ENCODE measurements around the gene NXNL1.
A peak's percentile ranks its signal among the peaks of the same experiment; 100 is the strongest.
"Not testable (repeated sequence)": the region's sequence is repeated elsewhere in the genome, so short reads cannot be mapped to it uniquely, and the experiment has no call there.

The NXNL1 gene

DNA sequence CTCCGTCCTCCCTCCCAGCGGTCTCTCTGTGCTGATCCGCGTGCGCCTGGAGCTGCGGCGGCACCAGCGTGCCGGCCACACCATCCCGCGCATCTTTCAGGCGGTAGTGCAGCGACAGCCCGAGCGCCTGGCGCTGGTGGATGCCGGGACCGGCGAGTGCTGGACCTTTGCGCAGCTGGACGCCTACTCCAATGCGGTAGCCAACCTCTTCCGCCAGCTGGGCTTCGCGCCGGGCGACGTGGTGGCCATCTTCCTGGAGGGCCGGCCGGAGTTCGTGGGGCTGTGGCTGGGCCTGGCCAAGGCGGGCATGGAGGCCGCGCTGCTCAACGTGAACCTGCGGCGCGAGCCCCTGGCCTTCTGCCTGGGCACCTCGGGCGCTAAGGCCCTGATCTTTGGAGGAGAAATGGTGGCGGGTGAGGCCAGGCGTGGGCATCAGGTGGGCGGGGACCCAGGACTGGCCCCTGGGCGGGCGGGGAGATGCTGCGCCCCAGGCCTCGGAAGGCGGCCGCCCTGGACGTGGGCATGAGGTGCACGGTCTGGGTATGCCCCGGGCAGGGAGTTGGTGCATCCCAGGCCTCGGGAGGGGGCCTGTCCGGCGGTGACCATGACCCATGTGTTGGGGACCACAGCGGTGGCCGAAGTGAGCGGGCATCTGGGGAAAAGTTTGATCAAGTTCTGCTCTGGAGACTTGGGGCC is 26.0 kb upstream of the NXNL1 start:
- DNase-seq = no peak

DNA sequence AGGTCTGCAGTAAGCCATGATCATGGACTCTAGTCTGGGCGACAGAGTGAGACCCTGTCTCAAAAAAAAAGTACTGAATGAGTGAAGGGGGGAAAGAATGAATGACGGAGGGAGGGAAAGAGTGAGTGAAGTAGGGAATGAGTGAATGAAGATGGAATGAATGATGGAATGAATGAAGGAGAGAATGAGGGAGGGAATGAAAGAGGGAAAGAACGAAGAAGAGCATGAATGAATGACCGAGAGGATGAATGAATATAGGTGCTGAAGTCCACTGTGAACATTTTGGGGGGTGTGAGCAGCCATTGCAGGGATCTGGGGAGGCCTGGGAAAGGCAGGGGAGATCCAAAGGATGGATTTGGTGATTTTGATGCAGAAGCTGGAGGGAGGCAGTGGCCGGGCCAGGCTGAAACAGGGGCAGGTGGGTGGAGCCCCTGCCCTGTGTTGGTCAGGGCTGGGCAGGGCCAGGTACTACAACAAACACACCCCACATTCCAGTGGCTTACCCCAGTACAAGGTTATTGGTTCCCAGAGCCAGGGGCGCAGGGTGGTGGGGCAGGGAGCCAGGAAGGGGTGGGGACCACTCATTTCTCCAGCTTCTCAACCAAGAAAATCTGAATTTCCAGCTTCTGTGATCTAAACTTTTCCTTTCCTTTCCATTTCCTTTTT is 23.9 kb upstream of the NXNL1 start:
- no peak for DNase-seq

DNA sequence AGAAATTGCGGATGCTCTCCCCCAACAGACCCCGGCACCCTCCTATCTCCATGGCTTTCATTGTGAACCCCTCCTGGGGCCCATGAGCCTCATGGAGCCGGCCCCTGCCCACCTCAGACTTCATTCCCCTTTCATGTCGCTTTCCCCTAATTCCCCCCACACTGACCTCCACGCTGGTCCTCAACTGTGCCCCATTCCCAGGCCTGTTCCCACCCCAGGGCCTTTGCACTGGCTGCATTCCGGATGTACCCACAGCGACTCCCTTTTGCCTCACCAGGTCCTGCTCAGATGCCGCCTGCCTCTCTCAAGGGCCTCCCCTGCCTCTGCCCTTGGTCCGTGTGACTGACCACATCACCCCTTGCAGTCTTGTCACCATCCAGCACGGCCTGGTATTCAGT is 22.9 kb upstream of the NXNL1 start:
- no peak for DNase-seq

DNA sequence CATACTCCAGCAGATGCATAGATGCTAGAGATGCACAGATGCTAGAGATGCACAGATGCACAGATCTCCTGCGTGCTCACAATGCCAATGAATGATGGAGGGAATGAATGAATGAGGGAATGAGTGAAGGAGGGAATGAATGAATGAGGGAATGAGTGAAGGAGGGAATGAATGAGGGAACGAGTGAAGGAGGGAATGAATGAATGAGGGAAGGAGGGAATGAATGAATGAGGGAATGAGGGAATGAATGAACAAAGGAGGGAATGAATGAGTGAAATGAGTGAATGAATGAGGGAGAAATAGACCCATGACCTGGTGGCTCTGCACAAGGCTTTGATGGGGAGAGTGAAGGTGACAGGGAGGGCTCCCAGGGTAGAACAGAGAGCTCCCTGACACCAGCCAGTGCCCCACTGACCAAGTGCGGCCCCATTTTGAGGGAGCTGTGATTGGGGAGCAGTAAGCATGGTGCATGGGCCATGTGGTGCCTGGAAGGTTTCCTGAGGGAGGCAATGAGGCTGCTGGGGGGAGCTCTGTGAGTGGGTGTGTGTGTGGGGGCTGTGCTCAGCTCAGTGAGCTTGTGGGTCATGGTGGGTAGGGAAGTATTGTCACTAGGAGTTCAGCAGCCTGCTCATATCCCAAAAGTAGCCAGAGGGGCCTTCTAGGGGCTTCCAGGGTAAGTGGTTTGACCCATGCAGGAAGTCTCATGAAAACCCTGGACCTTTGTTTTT is 22.3 kb upstream of the NXNL1 start:
- DNase-seq = no peak

DNA sequence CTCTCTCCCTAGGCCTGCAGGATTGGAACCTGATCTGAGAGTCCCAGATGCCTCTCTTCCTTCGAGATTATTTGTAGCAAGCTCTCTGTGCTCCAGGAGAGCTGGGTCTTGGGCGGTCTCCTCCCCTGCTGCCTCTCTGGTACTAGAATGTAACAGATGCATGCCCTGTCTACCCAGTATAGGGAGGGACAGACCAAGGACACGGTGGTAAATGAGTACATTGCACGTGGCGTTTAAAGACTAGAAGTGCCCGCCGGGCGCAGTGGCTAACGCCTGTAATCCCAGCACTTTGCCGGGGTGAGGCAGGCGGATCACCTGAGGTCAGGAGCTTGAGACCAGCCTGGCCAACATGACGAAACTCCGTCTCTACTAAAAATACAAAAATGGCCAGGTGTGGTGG is 21.3 kb upstream of the NXNL1 start:
- no peak for DNase-seq

DNA sequence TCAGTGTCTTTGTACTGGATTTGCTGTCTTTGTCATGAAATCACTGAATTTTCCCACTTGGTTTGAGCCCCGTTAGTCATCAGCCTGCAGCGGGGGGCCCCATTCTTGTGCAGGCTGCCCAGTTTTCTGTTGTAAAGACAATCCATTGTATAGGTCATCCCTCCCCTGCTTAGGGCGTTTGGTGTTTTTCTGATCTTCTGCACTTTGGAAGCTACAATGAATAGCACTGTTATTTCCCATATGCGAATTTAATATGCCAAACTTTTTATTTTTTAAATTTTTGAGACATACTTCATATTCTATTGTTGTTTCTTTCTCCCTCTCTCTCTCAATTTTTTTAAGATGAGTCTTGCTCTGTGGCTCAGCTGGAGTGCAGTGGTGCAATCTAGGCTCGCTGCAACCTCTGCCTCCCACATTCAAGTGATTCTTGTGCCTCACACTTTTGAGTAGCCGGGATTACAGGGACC is 18.6 kb upstream of the NXNL1 start:
- DNase-seq = no peak

DNA sequence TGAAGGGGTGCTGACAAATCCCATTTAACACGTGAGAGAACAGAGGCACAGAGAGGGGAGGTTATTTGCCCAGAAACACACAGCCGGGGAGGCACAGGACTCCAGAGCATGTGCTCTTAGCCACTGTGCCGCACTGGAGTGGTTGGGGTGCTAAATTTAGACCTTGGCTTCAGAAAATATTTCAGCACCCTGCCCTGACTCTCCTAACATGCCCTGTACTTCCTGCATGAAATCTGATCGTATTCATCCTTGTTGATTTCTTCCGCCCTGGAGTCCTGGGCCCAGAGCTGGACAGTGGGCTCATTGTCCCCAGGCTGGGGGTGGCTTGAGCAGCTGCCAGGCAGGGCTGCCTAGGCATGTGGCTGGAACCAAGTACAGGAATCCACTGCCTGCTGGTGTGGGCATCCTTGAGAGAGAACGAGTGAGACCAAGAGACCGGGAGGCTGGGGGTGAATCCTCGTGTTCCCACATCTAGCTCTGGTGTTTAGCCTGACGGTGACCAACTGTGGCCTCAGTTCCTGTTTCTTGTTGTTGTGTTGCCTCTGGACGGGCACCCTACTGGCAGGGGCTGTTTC is 14.9 kb upstream of the NXNL1 start:
- no peak for DNase-seq

DNA sequence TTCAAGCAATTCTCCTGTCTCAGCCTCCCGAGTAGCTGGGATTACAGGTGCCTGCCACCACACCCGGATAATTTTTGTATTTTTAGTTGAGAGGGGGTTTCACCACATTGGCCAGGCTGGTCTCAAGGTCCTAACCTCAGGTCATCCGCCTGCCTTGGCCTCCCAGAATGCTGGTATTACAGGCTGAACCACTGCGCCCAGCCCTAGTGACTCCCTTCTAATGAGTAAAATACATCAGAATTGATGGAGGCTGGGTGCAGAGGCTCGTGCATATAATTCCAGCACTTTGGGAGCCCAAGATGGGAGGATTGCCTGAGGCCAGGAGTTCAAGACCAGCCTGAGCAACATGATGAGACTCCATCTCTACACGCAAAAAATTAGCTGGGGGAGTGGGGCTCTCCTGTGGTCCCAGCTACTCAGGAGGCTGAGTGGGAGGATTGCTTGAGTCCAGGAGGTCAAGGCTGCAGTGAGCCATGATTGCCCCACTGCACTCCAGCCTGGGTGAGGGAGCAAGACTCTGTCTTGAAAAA is 14.3 kb upstream of the NXNL1 start:
- DNase-seq = not testable (repeated sequence)

DNA sequence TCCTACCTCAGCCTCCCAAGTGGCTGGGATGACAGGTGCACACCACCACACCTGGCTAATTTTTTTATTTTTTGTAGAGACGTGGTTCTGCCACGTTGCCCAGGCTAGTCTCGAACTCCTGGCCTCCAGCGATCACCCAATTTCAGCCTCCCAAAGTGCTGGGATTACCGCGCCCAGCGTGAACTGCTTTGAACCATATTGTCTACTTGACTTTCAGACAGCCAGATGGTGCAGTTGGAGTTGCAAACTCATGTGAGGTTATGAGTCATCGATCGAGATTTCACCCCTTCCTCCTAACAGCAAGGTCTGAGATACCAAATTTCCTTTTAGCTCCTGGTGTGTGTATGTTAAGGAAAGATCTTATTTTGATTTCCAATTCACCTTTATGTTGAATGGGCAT is 12.3 kb upstream of the NXNL1 start:
- no peak for DNase-seq

DNA sequence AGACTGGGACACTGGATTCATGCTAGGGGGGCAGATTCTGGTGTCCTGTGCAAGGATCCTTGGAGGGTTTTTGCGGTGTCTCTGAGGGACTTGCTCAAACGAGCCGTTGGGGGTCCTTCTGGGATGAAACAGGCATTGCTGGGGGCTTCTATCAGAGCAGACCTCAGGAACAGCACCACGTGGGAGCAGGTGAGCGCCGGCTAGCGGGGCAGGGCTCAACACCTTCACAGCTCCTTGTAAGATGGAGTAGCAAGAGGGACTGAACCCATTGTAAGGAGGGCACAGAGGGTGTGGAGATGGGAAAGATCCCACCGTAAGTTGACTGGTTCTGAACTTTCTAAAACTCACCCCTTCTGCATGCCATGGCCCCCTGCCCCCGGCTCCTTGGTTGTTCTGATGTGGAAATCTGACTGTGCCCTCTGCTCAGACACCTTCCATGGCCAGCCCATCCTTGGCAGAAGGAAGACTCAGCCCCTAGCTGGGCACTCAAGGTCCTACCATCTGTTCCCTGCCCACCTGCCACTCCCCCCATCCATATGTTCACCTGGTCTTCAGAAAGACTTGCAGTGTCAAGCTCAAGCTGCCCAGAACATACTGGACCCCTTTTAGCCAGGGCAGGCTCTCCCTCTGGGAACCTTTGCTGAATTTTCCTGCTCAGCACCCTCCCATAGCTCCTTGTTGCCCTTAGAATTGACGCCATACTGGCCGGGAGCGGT is 10.8 kb upstream of the NXNL1 start:
- DNase-seq = no peak

DNA sequence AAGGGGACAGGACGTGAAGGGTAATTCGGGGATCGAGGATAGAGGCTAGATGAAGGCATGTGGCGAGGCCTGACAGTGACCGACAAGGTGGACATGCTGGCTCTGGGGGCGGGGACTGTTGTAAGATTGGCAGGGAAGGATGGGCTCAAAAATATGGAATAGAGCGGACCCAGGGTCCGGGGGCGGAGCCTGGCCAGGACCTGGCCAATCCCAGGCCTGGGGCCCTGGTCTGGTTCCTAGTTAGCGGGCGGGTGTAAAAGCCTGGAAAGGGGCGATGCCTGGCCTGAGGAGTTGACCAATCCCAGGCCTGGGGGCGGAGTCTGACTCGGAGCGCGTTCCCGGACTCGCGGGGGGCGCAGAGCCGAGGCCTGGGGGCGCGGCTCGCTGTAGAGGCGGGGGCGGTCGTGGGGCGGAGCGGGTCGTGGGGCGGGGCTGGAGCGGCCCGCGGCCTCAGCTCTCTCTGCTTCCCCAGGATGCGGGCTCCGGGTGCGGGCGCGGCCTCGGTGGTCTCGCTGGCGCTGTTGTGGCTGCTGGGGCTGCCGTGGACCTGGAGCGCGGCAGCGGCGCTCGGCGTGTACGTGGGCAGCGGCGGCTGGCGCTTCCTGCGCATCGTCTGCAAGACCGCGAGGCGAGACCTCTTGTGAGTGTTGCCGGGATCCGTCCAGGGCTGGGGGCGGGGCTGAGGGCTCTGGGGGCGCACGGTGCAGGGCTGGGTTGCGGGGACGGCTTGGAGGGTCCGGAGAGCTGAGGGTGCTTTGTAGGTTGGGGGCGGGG is 9.5 kb upstream of the NXNL1 start, which contains the start of gene SLC27A1:
TSS of gene SLC27A1 (plus strand) at position 457 of the 774 bp plus-strand sequence. CDS start at position 474, 17 bp downstream.
- peak; percentile 91 for DNase-seq

DNA sequence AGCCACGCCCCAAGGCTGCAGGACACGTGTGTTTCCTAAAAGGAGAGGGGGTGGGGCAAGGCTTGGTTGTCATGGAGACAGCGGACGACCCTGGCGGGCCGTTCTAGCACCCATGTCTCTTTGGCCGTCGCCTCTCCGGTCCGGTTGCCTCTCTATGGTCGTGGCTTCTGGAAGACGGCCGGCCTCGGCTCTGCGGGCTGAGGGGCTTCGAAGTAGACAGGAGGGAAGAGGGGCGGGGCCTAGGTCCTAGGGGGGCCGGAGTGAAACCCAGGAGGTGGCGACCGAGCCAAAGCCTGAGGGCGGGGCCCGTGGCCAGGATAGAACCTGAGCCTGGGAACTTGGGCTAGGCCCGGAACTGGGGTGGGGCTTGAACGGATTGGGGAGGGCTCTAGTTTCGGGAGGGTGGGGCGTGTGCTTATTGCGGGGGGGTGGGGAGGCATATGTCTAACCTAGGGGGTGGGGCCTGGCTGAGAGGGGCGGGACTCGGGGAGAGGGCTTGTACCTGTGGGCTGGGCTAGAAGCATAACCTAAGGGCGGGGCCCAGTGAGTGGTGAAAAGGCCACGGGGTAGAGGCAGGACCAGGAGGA is 8.8 kb upstream of the NXNL1 start:
- peak; percentile 90 for DNase-seq

DNA sequence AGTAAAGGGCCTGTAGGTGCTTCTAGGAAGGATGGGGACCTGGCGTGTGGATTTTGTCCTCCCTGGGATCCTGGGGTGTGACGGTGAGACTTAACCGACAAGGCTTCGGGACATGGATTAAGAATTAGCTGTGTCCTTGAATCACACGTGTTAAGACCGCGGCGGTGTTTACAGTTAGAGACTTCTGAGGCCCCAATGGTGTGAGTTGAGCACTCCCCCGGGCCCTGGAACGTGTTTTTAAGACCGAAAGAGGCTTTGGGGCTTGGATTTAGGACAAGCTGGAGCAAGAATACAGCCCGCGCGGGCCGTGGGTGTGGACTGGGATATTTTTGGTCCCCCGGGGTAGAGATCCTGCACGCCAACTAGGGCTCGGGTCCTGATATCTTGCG is 8.4 kb upstream of the NXNL1 start:
- DNase-seq = no peak

DNA sequence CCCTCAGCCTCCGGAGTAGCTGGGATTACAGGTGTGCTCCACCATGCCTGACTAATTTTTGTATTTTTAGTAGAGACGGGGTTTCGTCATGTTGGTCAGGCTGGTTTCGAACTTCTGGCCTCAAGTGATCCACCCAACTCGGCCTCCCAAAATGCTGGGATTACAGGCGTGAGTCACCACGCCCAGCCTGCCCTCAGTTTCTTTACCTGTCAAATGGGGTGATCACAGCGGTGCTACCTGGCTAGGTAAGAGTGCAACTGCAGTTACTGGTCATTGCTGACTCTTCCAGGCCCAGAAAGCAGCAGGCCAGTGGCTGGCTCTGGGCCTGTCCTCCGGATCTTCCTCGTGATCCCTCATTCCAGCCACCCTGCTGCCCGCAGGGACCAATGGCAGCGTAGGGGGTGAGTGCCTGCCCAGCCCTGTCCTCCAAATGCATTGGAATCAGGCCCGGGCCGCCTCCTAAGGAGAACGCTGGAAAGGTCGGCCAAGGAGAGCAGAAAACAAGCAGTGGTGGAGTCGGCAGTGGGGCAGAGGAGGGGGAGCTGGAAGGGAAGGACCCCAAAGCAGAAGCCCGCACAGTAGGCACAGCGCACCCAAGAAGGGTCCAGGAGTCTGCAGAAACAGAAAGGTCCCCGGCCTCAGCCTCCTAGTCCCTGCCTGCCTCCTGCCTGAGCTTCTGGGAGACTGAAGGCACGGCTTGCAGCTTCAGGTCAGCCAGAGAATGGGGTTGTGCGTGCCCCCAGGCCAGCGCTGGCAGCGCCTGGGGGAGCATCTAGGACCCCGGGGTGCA is 7.8 kb upstream of the NXNL1 start:
- no peak for DNase-seq

DNA sequence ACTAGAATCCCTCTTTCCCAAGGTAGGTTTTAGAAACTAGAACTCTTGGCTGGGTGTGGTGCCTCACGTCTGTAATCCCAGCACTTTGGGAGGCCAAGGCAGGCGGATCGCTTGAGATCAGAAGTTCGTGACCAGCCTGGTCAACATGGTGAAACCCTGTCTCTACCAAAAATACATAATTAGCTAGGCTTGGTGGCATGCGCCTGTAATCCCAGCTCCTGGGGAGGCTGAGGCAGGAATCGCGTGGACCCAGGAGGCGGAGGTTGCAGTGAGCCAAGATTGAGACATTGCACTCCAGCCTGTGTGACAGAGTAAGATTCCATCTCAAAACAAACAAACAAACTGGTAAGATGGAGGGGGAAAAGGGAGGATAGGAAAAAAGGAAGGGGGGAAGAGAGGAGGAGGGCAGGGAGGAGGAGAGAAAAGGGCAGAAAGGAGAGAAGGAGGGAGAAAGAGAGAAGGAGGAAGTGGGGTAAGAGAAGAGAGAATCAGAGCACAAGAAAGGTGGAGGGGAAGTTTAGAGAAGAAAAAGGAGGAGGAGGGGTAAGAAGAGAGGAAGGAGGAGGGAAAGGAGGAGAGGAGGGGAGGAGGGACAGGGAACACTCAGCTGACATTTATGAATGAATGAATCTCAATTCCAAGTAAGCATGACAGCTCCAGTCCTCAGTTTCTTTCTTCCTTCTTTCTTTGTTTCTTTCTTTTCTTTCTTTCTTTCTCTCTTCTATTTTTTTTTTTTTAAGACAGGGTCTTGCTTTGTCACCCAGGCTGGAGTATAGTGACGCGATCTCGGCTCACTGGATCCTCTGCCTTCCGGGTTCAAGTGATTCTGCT is 7.0 kb upstream of the NXNL1 start:
- no peak for DNase-seq

DNA sequence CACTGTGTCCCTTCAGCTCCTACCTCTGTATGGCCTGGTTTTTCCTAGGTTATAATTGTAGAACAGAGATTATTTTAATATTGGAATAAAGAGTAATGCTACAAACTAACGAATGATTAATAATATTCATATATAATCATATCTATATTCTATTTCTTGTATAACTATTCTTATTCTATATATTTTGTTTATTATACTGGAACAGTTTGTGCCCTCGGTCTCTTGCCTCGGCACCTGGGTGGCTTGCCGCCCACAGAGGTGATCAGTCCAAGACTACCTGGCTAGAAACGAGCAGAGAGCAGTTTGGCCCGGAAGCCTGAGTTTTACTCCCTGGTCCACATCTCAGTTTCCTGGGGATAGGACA is 5.7 kb upstream of the NXNL1 start:
- no peak for DNase-seq

DNA sequence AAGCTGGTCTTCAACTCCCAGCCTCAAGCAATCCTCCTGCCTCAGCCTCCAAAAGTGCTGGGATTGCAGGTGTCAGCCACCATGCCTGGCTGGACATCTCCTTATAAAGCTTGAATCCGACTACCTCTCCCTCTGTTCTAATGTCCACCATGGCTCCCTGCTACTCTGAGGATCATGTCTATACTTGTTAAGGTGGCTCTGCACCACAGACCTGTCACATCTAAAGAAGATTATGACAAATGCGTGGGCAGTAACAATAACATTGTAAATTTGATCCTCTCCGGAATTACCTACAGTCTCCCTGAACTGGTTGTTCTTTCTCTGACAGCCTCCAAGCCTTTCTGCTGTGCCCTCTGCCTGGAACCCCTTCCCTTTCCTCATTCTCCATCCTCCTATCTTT is 1.8 kb downstream of the NXNL1 start:
- DNase-seq = no peak

DNA sequence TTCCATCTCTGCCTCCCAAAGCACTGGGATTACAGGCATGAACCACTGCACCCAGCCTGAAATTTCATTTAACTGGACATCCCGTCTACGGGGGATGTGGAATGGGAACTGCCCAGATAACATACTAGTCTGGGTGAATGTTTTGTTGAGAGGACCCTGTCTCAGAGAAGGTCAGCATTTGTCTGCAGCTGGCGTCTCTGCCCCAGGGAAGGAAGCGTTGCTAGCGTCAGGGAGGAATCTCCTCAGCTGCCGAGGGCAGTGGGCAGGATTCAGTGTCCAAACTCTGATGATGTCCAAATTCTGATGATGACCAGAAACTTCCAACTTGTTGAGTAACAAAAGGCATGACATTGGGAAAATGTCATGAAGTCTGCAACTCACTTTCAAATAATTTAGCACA is 3.1 kb downstream of the NXNL1 start:
- no peak for DNase-seq

DNA sequence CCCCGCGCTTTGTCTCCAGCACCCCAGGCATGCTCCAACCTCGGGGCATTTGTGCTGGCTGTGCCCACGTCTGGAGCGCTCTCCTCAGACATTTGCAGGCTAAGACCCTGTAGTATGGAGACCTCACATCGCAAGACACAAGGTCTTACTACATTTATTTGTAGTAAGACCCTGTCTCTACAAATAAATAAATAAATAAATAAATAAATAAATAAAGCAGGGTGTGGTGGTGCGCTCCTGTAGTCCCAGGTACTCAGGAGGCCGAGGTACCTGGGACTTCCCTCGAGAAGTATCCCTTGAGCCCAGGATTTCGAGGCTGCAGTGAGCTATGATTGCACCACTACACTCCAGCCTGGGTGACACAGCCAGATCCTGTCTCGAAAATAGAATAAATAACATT is 4.6 kb downstream of the NXNL1 start:
- no peak for DNase-seq

Data from activated naive CD4-positive, alpha-beta T cell treated with Interleukin-2 at 50 U/mL for 16 hours (primary cell).